Skeletal muscle tissue (tissue), 4 donors: ENCODE measurements around the gene GPR55. TPM values are rescaled to one million over a fixed set of nuclear protein-coding genes. Genes with fewer than 3 reads are reported as not detected.

Source experiments
- H3K27ac ChIP-seq: one replicate; pipeline ENCODE4 v1.7.0; 2013; ENCODE audit warnings: mild to moderate bottlenecking, low read depth, low read length, inconsistent platforms
- H3K27me3 ChIP-seq, 3 donors: one replicate each; pipeline ENCODE4 v1.7.0; 2013; ENCODE audit warnings: low read length in 3 of 3; ENCODE audit not compliant: control insufficient read depth in 3 of 3, insufficient read depth in 3 of 3
- H3K36me3 ChIP-seq, 3 donors: one replicate each; pipeline ENCODE4 v1.7.0; 2013; ENCODE audit warnings: low read length in 3 of 3; ENCODE audit not compliant: control insufficient read depth in 3 of 3, insufficient read depth in 3 of 3
- H3K4me1 ChIP-seq, 3 donors: one replicate each; pipeline ENCODE4 v1.7.0; 2013; ENCODE audit warnings: low read length in 3 of 3, mild to moderate bottlenecking in 3 of 3; ENCODE audit not compliant: control insufficient read depth in 3 of 3, insufficient read depth in 3 of 3
- H3K4me3 ChIP-seq, 3 donors: one replicate each; pipeline ENCODE4 v1.7.0; 2013; ENCODE audit warnings: low read length in 3 of 3
- H3K9ac ChIP-seq, 3 donors: one replicate each; pipeline ENCODE4 v1.7.0; 2013; ENCODE audit warnings: low read length in 3 of 3, mild to moderate bottlenecking in 3 of 3, moderate library complexity in 2 of 3, low read depth in 1 of 3
- H3K9me3 ChIP-seq, 3 donors: one replicate each; pipeline ENCODE4 v1.7.0; 2013; ENCODE audit warnings: low read length in 3 of 3; ENCODE audit not compliant: control insufficient read depth in 3 of 3
- total RNA-seq: library from RNA; depleted of rRNA; stranded (reverse); fragments of >200 nt; gene quantifications from one replicate; pipeline ENCODE4 v1.2.3, GENCODE V29; 2014
- donor health status: Osteomylitis.

GPR55 gene
- total RNA-seq, 1 donor from 2014 or later = not detected

- H3K36me3 ChIP-seq = no peaks in the 10 kb centered on the region
- no peak overlapping the region for H3K9ac ChIP-seq
- H3K27ac ChIP-seq = no peak overlapping the region
- H3K9me3 ChIP-seq = no peaks in the 10 kb centered on the region
- H3K27me3 ChIP-seq = peaks cover 18 to 30% (median 27%) of the 10 kb centered on the region in 3 donors
- H3K4me1 ChIP-seq = peaks cover 5 to 9% (median 9%) of the 10 kb centered on the region in 3 donors
- H3K4me3 ChIP-seq = no peak overlapping the region
Measured at GRCh38 chr2:230862292-230862691, 62.8 kb downstream of the GPR55 start.

GRCh38 chr2:230861552-230862255 lies 63.3 kb downstream of the GPR55 start:
- Histone ChIP-seq H3K9me3 (no peaks in the 10 kb centered on the region), H3K27me3 (peaks cover 22 to 30% (median 27%) of the 10 kb centered on the region in 3 donors), H3K4me1 (peaks cover 5 to 9% (median 7%) of the 10 kb centered on the region in 3 donors), H3K27ac (no peak overlapping the region), H3K36me3 (no peaks in the 10 kb centered on the region), H3K4me3 (no peak overlapping the region), H3K9ac (no peak overlapping the region)

Other genes starting within 250 kb of the GPR55 start
- 60.5 TPM for gene CAB39, start 212.4 kb downstream of the GPR55 start, total RNA-seq
- gene ITM2C, start 60.3 kb downstream of the GPR55 start, total RNA-seq = 84.0 TPM
- gene SPATA3, start 70.9 kb upstream of the GPR55 start, total RNA-seq = not detected
- gene C2orf72, start 112.3 kb upstream of the GPR55 start, total RNA-seq = 1.0 TPM
- 85.1 TPM for gene PSMD1, start 131.6 kb upstream of the GPR55 start, total RNA-seq
- gene HTR2B, start 199.8 kb upstream of the GPR55 start, total RNA-seq = 0.52 TPM